ENCODE data around the gene SLC23A2. TPM values are rescaled to one million over a fixed set of nuclear protein-coding genes. Genes with fewer than 3 reads are reported as not detected.
"Not testable (repeated sequence)": the region's sequence is repeated elsewhere in the genome, so short reads cannot be mapped to it uniquely, and the experiment has no call there.

The SLC23A2 gene
- total RNA-seq, 1 experiment from 2014 or later: 24.0 TPM

DNA sequence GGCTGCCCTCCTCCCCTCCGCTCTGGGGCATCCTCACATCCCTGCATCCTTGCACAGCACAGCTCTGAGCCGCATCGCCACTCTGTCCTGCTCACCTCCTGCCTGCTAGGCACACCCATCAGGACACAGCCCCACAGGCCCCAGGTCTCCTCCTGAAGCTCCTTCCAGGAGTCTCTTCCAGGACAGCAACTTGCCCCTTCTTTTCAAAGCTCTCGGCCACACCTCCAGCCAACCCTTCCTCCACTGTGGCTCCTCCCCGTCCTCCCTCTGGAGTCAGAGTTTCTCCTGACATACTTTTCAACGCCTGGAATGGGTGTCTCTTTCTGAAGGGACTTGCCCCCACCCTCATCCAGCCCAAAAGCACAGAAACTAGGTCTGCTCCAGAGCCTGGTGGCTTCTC, 77.3 kb downstream of the SLC23A2 start:
- H3K27me3 Mint-ChIP-seq (ENCODE audit: insufficient read depth, unreplicated experiment): no peaks in the 10 kb centered on the region
- CTCF ChIA-PET: no interaction called here
- TF ChIP-seq, protein P1, sequence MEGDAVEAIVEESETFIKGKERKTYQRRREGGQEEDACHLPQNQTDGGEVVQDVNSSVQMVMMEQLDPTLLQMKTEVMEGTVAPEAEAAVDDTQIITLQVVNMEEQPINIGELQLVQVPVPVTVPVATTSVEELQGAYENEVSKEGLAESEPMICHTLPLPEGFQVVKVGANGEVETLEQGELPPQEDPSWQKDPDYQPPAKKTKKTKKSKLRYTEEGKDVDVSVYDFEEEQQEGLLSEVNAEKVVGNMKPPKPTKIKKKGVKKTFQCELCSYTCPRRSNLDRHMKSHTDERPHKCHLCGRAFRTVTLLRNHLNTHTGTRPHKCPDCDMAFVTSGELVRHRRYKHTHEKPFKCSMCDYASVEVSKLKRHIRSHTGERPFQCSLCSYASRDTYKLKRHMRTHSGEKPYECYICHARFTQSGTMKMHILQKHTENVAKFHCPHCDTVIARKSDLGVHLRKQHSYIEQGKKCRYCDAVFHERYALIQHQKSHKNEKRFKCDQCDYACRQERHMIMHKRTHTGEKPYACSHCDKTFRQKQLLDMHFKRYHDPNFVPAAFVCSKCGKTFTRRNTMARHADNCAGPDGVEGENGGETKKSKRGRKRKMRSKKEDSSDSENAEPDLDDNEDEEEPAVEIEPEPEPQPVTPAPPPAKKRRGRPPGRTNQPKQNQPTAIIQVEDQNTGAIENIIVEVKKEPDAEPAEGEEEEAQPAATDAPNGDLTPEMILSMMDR (IDR thresholded peaks at IDR 0.05; ENCODE audit: unreplicated experiment): no peak
- no peak overlapping the region for H3K4me3 Mint-ChIP-seq (ENCODE audit: unreplicated experiment)
- no peak for DNase-seq (ENCODE audit: unreplicated experiment)
- no peaks in the 10 kb centered on the region for H3K9me3 Mint-ChIP-seq (ENCODE audit: unreplicated experiment)
- no peaks in the 10 kb centered on the region for H3K4me1 Mint-ChIP-seq (ENCODE audit: insufficient read depth, unreplicated experiment)
- POLR2A ChIA-PET: no interaction called here
- no peak overlapping the region for H3K27ac Mint-ChIP-seq (ENCODE audit: low read depth, unreplicated experiment)
- BruUV-seq (replicated peaks): no TSS peak
- intact Hi-C loops (cut with micrococcal nuclease): no loop called here
- peaks cover under 1% of the 10 kb centered on the region for H3K36me3 Mint-ChIP-seq (ENCODE audit: insufficient read depth, unreplicated experiment)

DNA sequence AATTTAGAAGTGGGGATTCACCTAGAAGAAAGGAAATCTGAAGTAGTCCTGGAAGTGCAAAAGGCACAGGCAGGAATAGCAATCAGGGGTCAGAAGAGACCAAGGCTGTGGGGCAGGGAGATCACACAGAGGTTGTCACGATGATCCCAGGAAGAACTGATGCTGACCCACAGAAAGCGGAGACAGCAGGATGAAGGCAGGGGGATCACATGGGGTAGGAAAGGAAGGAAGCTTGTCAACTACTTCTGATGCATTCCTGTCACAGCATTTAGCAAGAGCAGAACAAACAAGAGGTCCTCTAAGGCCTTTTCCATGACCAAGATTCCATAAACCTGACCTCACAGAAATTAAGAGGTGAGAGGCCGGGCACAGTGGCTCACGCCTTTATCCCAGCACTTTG, 79.1 kb downstream of the SLC23A2 start:
- intact Hi-C loops (cut with micrococcal nuclease): no loop called here
- Mint-ChIP-seq H3K27me3 (ENCODE audit: insufficient read depth, unreplicated experiment) (no peaks in the 10 kb centered on the region), H3K4me3 (ENCODE audit: unreplicated experiment) (no peak overlapping the region), H3K9me3 (ENCODE audit: unreplicated experiment) (no peaks in the 10 kb centered on the region), H3K36me3 (ENCODE audit: insufficient read depth, unreplicated experiment) (no peaks in the 10 kb centered on the region), H3K27ac (ENCODE audit: low read depth, unreplicated experiment) (peak overlapping the region; percentile 20), H3K4me1 (ENCODE audit: insufficient read depth, unreplicated experiment) (peaks cover 2% of the 10 kb centered on the region)
- CTCF ChIA-PET: interaction anchor here (1.0 kb wide), 1 partner anchor 21 kb away, joined by 3 read pairs; no protein-coding TSS in a partner anchor
- no TSS peak for BruUV-seq (replicated peaks)
- TF ChIP-seq, protein P1 (IDR thresholded peaks at IDR 0.05; ENCODE audit: unreplicated experiment): no peak
- POLR2A ChIA-PET: no interaction called here
- DNase-seq (ENCODE audit: unreplicated experiment): no peak

DNA sequence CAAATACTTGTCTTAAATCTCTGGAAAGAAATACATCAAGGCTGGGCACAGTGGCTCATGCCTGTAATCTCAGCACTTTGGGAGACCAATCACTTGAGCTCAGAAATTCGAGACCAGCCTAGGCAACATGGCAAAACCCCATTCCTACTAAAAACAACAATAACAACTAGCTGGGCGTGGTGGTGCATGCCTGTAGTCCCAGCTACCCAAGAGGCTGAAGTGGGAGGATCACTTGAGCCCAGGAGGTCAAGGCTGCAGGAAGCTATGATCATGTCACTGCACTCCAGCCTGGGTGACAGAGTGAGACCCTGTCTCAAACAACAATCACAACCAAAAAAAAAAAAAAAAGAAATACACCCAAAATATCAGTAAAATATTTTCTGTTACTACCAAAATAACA, 80.0 kb downstream of the SLC23A2 start:
- H3K4me1 Mint-ChIP-seq (ENCODE audit: insufficient read depth, unreplicated experiment); H3K9me3 Mint-ChIP-seq (ENCODE audit: unreplicated experiment); intact Hi-C loops (cut with micrococcal nuclease); H3K27ac Mint-ChIP-seq (ENCODE audit: low read depth, unreplicated experiment); H3K27me3 Mint-ChIP-seq (ENCODE audit: insufficient read depth, unreplicated experiment); H3K36me3 Mint-ChIP-seq (ENCODE audit: insufficient read depth, unreplicated experiment); DNase-seq (ENCODE audit: unreplicated experiment); H3K4me3 Mint-ChIP-seq (ENCODE audit: unreplicated experiment); BruUV-seq (replicated peaks): not testable (repeated sequence)
- ChIA-PET POLR2A (interaction anchor here (0.6 kb wide), 1 partner anchor 10 kb away, joined by 3 read pairs; no protein-coding TSS in a partner anchor), CTCF (interaction anchor here (0.7 to 1.2 kb wide), 2 partner anchors 11 to 374 kb away, joined by 3 to 4 read pairs; no protein-coding TSS in a partner anchor)

- H3K36me3 Mint-ChIP-seq (ENCODE audit: insufficient read depth, unreplicated experiment): no peaks in the 10 kb centered on the region
- intact Hi-C loops (cut with micrococcal nuclease): no loop called here
- no peak overlapping the region for H3K4me3 Mint-ChIP-seq (ENCODE audit: unreplicated experiment)
- no peak for DNase-seq (ENCODE audit: unreplicated experiment)
- ChIA-PET CTCF (interaction anchor here (0.8 to 1.2 kb wide), 2 partner anchors 11 to 35 kb away, joined by 3 to 4 read pairs; no protein-coding TSS in a partner anchor), POLR2A (interaction anchor here (0.6 kb wide), 1 partner anchor 9 kb away, joined by 3 read pairs; no protein-coding TSS in a partner anchor)
- peaks cover 7% of the 10 kb centered on the region for H3K4me1 Mint-ChIP-seq (ENCODE audit: insufficient read depth, unreplicated experiment)
- H3K27ac Mint-ChIP-seq (ENCODE audit: low read depth, unreplicated experiment): no peak overlapping the region
- no TSS peak for BruUV-seq (replicated peaks)
- no peaks in the 10 kb centered on the region for H3K27me3 Mint-ChIP-seq (ENCODE audit: insufficient read depth, unreplicated experiment)
- TF ChIP-seq, protein P1 (IDR thresholded peaks at IDR 0.05; ENCODE audit: unreplicated experiment): no peak
- no peaks in the 10 kb centered on the region for H3K9me3 Mint-ChIP-seq (ENCODE audit: unreplicated experiment)
These were observed 80.7 kb downstream of the SLC23A2 start for GRCh38 chr20:4920655-4921054.

- Mint-ChIP-seq H3K36me3 (ENCODE audit: insufficient read depth, unreplicated experiment) (no peaks in the 10 kb centered on the region), H3K4me3 (ENCODE audit: unreplicated experiment) (no peak overlapping the region), H3K27ac (ENCODE audit: low read depth, unreplicated experiment) (no peak overlapping the region), H3K9me3 (ENCODE audit: unreplicated experiment) (no peaks in the 10 kb centered on the region), H3K4me1 (ENCODE audit: insufficient read depth, unreplicated experiment) (peaks cover 7% of the 10 kb centered on the region), H3K27me3 (ENCODE audit: insufficient read depth, unreplicated experiment) (no peaks in the 10 kb centered on the region)
- TF ChIP-seq, protein P1 (IDR thresholded peaks at IDR 0.05; ENCODE audit: unreplicated experiment): no peak
- ChIA-PET CTCF (interaction anchor here (0.6 to 1.2 kb wide), 3 partner anchors 12 to 98 kb away, joined by 3 to 4 read pairs (median 3); no protein-coding TSS in a partner anchor), POLR2A (no interaction called here)
- DNase-seq (ENCODE audit: unreplicated experiment): no peak
- no TSS peak for BruUV-seq (replicated peaks)
- intact Hi-C loops (cut with micrococcal nuclease): no loop called here
These were observed 81.2 kb downstream of the SLC23A2 start for GRCh38 chr20:4920131-4920530.

Data from MCF 10A (cell line).